ENCODE data around the gene DCD.

DCD gene

DNA sequence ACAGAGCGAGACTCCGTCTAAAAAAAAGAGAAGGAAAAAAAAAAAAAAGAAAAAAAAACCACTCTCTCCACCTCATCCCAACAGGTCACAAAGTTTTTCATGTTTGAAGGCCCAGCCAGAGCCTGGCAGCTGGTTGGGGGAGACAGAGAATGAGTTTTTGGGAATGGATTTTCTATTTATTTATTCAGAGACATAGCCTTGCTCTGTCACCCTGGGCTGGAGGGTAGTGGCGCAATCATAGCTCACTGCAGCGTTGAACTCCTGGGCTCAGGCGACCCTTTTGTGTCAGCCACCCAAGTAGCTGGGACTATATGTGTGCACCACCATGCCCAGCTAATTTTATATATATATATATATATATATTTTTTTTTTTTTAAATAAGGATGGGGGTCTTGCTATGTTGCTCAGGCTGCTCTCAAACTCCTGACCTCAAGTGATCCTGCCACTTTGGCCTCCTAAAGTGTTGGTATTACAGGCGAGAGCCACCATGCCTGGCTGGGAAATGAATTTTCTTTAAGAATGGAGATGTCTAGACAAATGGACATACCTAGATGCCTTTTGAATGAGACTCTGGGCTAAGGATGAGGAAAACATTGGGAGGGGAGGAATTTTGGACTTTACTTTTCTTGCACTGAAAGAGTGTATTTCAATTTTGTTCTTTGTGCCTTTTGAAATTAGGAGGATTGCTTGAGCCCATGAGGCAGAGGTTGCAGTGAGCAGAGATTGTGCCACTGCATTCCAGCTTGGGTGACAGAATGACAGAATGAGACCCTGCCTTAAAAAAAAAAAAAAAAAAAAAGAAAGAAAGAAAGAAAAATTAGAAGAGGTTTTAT is 42.8 kb downstream of the DCD start:
- DNase-seq = no peak

DNA sequence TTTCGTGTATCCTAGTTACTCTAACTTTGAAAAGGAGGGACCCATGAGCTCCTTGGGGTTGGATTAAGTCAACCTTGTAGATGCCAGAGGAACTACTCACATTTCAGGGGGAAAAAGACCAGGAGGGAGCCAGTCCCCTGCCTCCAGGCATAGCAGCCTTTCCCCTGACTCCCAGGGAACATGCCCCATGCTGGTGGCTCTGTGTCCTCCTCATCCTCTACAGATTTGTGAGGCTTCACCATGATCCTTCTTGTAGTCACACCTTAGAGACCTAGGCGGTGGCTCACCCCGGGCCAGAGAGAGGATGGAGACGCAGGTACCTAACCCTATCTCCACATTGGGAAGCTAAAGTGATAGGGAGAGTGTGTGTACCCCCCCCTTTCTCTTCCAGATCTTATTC is 43.7 kb downstream of the DCD start:
- DNase-seq = no peak

DNA sequence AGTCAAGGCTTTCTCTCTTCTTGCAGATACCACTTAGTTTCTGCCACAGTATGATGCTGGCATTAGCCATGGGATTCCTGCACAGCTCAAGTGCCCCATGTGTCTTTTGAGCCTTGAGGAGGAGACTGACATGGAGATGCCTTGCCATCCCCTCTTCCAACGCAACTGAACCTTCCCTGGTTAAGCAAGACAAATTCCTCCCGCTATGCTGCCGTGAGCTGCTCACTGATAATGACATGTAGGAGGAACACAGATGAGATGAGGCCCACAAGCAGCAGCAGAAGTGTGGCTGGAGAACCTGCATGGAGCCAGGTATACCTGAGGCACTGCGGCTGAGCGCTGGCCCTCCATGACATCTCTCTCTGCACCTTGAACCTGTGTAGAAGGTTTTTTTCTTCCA is 44.3 kb downstream of the DCD start:
- DNase-seq = no peak

DNA sequence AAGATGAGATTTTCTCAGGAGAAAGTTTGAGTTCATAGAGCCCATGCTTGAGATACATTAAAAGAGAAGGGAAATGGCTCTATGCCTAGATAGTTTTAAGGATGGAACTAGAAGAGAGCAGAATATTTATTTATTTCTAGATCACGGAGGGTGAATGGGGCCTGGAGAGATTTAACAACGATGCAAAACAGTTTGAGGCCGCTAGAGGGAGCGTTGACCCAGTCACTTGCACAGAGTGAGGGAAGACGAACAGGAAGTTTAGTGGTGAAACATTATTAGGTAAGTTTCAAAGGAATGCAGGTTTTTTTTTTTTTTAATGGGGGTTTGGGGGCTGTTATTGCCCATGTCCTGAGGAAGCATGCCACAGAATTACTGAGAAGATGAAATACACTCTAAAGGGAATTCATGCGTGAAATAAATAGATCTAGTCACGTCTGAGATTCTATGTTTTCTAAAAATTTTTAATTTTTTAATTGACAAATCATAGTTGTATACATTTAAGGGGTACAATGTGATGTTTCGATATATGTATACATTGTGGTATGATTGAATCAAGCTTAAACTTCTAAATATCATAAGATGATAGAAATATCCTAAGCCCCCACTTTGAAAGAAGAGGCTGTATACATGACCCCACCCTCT is 44.9 kb downstream of the DCD start:
- DNase-seq = no peak

DNA sequence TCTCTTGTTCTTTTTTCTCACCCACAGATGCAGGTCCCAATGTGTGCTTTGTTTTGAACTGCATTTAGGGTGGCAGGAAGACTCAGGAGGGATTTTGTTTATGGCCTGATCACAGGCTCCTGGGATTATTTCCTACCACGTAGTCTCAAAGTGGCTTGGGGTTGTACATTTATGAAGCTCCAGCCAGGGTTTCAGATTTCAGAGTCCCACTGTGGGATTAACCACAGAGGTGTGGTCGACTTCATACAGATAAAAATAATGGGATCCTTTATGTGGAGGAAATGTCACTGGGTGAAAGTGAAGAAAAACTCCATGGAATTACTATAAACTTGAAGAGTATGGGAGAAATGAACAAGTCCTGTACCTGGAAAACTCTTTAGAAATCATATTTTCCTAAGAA is 45.5 kb downstream of the DCD start:
- DNase-seq = no peak

DNA sequence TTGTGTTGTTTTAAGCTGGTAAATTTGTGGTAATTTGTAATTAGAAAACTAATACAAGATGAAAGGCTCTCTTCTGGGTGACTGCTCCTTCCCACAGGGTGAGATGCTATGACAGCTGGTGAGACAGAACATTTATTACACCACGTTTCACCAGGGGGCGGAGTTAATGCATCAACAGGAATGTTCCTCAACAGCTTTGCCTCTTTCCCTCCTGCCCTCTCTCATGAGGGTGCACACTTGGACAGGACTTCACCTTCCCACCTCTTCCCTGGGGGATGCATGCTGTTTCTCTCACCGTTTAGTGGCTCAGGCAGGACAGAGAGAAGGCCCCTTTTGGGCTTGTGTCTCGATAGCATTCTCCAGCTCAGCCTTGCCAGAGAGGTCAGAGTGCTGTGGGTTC is 46.3 kb downstream of the DCD start:
- no peak for DNase-seq

DNA sequence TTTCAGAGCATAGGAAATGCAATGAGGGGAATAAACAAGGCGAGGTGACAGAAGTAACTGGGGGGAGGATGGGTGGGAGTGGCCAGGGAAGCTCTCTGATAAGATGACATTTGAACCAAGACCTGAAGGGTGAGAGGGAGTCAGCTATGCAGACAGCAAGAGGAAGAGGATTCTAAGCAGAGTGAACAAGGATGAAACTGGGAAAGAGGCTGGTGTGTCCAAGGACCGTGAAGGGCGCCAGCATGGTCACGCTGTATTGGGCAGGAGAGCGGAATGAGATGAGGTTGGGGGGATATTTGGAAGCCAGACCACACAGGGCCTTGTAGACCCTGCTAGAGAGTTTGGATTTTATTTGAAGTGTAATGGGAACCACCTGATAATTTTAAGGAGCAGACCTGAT is 49.2 kb downstream of the DCD start:
- no peak for DNase-seq

DNA sequence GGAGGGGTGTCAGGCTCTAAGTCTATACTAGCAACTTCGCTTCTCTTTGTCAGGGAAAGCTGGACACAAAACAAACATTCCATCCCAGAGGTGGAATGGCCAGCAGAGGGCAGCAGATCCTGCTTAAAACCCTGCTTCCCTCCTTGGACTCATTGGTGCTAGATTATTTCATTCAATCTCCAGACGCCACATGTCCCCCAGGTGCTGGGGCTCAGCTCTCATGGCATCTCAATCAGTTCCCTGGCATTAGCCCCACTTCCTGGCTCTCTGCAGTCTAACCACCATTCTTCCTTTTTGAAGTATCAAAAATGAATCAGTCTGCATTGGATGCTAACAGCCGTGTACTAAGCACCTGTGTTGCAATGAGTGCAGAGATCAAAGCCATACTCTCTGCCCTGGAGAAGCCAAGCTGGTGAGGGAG is 51.6 kb downstream of the DCD start:
- DNase-seq = no peak

DNA sequence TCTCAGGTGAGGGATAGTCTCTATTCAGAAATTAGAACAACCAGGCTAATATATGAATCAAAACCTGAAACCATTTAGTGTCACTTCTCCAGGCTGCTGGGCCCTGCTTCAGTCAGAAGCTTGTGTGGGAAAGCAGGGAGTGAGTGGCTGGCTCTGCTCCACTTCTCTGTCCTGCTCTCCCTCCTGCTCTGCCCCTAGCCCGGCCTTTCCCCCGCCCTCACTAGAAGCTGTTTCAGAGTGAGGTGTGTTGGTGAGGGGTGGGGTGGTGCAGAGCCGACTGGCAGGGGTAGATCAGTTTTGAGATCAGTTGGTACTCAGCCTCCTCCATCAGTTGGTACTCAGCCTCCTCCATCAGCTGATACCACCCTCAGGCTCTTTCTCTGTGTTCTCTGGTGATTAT is 52.7 kb downstream of the DCD start:
- no peak for DNase-seq
